LHCN-M2 (cell line): ENCODE results near the gene NFATC3. TPM values are rescaled to one million over a fixed set of nuclear protein-coding genes. Genes with fewer than 3 reads are reported as not detected.

Experiments used
- DNase-seq: peaks from one replicate; pipeline ENCODE4 v3.0.0-alpha.2; 2012; ENCODE audit warnings: low read depth
- total RNA-seq: library from RNA; depleted of rRNA; stranded (reverse); fragments of >200 nt; gene quantifications from 2 replicates; pipeline ENCODE4 v1.2.3, GENCODE V29; 2014

Gene NFATC3
- total RNA-seq, 1 experiment from 2014 or later = 26.5 TPM

DNA sequence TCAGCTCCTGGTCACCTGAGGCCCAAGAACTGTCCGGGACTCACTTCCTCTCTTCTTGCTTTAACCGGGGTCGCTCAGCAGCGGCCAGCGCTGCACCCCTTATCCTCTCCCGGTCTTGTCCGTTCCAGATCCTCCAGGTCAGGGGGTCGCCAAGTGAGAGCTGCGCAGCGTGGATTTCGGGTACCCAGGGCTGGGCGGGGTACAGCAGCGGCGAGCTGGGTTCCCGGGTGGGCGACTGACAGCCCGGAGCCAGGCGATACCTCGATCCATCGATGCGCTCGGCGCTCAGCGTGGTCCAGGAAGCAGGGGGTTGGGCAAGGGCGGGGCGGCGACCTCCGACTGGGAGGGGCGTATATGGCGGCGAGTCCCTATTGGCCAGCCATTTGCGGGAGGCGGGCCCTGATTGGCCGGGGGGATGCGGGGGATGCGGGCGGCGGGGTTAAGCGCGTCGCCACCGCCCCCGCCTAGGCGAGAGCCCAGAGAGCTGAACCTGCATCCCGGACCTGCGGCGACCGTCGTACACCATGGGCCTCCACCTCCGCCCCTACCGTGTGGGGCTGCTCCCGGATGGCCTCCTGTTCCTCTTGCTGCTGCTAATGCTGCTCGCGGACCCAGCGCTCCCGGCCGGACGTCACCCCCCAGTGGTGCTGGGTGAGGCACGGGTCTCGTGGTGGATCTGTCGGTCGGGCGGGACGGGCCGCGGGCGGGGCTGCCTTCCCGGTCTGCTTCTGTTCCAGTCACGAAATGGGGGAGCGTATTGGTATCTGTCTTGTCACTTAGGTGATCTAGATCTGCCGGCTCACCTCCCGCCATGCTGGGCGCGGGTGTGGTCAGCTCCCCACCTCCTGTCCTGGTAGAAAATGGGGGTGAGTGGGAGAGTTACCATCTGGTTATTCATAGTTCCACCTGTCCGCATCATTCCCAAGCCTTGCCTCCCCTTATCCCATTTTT, 160.0 kb downstream of the NFATC3 start, which contains the start of gene PLA2G15:
TSS of gene PLA2G15 (plus strand) at position 471 of the 951 bp plus-strand sequence. CDS start at position 525, 54 bp downstream.
- peak; percentile 89 for DNase-seq

DNA sequence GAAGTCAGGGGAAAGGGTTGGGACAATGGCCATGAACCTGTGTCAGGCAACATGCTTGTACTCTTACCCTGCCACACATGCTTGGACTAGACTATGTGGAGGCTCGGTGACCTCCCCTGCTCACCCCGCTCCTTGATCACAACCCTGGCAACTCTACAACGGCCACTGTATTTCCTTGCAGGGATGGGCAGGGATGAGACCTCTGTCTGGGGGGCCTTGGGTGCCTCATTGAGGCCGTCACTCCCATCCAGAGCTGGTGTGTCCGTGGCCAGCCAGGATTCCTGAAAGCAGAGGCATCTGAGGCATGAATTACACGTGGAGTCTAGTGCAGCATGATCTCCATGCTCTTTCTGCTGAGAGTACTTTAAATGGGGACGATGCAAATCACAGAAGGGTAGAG, 161.0 kb downstream of the NFATC3 start:
- DNase-seq = no peak

DNA sequence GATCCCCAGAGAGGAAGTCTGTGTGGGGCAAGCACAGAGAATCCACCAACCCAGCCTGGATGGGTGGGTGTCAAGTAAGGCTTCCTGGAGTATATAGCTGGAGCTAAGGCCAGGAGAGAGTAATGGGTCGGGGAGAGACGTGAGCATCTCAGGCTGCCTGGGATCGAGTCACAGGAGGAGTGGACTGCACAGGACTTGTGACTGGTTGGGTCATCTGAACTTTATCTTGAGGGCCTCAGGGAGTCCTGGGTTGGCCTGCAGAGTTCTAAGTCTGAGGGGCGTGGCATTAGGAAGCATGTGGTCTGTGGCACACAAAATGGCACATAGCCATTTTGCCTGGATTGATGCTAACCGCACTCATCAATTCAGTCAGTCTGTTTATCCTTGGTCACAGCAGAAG, 161.5 kb downstream of the NFATC3 start:
- no peak for DNase-seq

DNA sequence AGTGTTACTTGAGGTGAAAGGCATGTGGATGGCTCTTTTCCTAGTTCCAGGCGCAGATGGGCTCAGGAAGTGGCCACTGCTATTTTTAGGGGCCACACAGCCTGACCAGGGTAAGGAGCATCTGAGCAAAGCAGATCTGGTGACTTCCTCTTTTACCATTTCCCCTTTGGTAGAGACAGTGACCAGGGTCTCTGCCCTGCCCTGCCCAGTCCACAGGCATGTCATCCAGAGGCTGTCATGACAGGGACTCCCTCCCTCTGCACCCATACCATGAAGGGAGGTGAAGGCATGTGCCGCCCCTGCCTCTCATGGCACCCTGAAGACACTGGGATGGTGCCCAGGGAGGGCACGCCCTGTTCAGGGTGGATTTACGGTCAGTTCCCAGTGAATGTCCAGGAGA, 162.2 kb downstream of the NFATC3 start:
- DNase-seq = no peak

DNA sequence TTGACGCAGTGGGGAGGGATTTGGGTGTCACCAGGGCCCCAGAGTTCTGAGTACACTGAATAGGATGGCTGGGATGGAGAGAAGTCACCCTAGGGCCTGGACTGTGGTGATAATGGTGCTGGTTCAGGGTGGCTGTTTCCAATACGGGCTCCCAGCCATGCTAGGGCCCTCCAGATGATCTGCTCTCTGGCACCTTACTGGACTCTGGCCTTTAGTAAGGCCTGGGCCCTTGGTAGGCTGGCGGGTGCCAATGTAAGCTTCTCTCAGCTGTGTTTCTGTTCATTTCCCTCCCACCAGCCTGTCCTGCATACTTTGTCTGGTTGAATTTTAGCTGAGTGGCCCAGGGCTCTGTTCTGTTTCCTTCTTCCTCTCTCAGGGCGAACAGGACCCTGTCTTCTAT, 162.8 kb downstream of the NFATC3 start:
- DNase-seq = no peak

DNA sequence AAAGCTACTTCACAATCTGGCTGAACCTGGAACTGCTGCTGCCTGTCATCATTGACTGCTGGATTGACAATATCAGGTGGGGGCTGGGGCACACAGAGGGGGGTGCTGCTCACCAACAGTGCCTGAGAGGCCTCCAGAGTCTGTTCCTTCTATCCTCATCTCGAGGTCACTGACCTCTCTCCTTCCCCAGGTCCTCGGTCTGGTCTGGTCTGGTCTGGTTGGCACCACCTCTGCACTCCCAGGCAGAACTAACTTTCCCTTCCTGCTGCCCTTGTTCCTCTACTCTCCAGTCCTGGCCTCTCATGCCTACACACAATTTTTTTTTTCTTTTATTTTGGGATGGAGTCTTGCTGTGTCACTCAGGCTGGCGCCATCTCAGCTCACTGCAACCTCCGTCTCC, 164.2 kb downstream of the NFATC3 start:
- DNase-seq = no peak

DNA sequence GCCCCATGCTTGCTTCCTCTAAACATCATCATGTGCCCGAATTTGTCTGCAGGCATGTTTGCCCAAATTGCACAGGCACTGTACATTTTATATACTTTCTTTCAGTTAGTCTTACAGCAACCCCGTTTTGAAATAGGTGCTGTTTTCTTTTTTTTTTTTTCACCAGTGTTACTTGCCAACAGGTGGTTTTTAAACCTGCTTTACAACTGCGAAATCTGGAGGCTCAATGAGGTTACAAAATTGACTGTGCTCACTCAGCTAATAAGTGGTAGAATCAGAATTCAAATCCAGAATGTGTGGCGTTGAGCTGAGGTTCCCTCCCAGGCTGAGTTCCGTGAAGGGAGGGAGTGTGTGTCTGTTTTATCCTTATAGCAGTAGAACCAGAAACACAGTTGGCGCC, 165.8 kb downstream of the NFATC3 start:
- no peak for DNase-seq

DNA sequence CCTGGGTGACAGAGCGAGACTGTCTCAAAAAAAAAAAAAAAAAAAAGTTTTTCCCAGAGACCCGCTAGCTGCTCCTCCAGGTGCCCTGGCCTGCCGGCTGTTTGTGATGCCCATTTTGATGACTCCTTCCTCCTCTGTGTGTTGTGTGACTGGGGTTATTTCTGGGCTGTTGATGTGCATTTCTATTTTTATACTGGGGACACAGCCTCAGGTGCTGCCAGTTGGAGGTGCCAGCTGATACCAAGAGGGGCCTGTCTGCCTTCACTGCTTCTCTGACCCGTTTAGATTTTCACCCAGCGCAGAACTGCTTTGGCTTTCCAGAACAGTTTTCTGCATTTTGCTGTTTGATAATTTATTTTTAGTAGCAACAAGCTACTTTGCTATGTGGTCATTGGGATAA, 166.7 kb downstream of the NFATC3 start:
- no peak for DNase-seq

DNA sequence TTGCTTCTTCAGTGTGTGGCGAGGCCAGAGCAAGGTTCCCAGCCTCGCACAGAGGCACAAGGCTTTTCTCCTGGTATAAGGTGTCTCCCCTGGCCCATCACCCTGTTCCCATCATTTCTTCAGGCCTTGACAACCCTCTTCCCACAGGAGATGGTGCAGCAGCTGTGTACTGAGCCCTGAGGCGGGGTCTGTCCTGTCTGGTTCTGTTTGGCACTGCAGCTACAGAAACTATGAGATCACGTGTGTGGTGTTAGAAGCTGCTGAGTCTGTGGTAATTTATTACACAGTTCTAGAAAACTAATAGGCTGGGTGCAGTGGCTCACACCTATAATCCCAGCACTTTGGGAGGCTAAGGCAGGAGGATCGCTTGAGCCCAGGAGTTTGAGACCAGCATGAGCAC, 167.2 kb downstream of the NFATC3 start:
- no peak for DNase-seq

DNA sequence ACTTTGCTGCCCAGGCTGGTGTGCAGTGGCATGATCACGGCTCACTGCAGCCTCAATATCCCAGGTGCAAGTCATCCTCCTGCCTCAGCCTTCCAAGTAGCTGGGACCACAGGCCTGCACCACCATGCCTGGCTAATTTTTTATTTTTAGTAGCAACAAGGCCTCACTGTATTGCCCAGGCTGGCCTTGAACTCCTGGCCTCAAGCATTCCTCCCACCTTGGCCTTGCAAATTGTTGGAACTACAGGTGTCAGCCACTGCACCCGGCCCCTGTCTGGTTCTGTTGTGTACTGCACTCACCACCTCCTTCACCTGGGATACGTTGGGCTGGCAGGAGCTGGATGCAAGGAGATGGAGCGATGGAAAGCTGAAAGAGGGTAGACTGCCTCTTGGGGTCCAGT, 168.6 kb downstream of the NFATC3 start:
- DNase-seq = no peak

DNA sequence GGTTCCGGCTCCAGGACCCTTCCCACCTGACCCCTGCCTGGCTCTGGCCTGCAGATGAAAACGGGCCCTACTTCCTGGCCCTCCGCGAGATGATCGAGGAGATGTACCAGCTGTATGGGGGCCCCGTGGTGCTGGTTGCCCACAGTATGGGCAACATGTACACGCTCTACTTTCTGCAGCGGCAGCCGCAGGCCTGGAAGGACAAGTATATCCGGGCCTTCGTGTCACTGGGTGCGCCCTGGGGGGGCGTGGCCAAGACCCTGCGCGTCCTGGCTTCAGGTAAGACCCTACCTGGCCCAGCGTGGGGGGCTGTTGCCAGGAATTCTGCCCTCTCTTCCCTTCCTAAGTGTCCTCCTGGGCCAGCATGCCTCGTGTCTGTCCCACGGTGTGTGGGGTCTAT, 170.5 kb downstream of the NFATC3 start:
- no peak for DNase-seq

DNA sequence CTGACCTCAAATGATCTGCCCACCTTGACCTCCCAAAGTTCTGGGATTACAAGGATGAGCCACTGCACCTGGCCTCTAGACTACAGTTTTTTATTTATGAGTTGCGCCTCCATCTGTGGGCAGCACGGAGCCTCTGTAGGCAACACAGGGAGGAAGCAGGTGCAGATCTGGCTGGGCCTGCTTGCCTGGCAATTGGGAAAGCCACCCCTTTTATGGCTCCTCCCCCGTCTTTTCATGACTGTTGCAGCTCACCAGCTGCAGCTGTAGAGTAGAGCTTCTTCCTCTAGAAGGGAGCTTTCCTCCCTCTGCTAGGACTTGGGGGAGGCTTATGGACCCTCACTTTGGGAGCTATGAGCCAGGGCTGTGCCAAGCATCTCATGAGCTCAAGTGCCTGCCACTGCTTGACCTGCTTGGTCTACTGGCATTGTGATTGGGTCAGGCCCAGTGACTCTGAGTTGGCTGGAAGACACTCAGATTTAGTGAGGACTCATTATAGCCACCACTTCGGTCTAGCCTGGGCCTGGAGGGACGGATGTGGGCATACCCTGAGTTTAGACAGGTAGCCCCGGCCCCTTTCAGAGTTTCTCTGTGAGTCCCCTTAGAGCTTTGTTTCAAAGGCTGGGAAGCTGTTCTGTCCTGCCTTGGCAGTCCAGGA, 172.2 kb downstream of the NFATC3 start:
- peak; percentile 79 for DNase-seq

DNA sequence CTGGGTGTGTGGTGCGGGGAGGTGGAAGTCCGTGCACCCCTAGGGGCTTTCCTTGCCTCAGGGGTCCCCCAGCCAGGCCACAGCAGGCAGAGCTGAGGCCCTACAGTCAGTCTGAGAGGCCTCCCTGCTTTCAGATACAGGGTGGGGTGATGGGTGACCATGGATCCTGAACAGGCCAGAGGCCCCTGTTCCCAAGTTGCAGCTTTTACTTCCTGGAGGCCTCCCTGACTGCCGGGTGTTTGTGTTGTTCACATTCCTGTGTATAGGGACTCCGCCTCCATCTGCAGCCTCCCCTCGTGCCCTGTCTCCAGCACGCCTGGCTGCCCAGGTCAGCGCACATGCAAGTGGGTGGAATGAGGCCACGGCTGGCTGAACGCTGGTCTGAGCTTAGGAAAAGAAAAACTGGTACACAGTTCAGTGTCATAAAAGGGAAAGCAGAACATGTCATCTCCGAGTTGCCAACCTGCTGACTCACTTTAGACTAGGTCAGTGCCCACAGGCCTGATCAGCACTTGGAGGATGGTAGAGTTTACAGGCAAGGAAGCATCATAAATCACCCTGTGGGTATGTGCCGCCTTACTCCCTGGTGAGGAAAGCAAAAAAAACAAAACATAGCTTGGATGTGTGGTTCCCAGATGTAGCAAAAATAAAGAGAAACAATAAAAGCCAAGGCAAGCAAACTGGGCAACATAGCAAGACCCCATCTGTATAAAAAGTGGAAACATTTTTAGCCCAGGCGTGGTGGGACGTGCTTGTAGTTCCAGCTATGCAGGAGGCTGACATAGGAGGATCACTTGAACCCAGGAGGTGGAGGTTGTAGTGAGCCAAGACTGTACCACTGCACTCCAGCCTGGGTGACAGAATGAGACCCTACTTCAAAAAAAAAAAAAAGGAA, 173.0 kb downstream of the NFATC3 start:
- peak; percentile 89 for DNase-seq

DNA sequence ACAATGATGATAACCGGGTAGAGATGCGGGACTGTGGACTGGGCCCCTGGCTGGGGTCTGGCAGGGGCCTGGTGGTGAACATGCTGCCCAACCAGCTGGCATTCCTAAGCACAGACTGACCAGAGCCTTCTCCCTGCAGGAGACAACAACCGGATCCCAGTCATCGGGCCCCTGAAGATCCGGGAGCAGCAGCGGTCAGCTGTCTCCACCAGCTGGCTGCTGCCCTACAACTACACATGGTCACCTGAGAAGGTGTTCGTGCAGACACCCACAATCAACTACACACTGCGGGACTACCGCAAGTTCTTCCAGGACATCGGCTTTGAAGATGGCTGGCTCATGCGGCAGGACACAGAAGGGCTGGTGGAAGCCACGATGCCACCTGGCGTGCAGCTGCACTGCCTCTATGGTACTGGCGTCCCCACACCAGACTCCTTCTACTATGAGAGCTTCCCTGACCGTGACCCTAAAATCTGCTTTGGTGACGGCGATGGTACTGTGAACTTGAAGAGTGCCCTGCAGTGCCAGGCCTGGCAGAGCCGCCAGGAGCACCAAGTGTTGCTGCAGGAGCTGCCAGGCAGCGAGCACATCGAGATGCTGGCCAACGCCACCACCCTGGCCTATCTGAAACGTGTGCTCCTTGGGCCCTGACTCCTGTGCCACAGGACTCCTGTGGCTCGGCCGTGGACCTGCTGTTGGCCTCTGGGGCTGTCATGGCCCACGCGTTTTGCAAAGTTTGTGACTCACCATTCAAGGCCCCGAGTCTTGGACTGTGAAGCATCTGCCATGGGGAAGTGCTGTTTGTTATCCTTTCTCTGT, 174.0 kb downstream of the NFATC3 start:
- DNase-seq = no peak

DNA sequence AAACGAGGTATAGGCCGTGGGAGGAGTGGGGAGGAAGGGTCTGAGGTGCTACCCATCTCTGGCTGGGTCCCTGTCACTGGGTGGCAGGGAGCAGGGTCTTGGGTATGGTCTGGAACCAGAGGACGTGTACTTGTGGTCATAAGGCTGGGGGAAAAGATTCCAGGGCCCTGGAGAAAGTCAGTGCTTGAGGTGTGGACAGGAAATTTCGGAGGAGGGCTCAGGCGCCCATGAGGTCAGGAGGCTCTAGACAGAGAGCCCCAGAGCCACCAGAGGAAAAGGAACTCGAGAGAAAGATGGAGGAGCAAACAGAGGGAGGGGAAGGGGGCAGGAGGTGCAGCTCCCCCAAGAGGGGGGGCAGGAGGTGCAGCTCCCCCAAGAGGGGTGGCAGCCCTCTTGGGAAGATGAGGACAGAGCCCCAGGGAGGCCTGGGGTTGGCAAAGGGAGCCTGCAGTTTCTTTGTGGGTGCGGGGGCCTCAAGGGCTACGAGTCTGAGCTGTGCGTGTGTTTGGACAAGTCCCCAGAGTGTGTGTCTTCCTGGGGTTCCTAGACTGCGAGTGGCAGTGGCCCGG, 178.5 kb downstream of the NFATC3 start:
- no peak for DNase-seq

DNA sequence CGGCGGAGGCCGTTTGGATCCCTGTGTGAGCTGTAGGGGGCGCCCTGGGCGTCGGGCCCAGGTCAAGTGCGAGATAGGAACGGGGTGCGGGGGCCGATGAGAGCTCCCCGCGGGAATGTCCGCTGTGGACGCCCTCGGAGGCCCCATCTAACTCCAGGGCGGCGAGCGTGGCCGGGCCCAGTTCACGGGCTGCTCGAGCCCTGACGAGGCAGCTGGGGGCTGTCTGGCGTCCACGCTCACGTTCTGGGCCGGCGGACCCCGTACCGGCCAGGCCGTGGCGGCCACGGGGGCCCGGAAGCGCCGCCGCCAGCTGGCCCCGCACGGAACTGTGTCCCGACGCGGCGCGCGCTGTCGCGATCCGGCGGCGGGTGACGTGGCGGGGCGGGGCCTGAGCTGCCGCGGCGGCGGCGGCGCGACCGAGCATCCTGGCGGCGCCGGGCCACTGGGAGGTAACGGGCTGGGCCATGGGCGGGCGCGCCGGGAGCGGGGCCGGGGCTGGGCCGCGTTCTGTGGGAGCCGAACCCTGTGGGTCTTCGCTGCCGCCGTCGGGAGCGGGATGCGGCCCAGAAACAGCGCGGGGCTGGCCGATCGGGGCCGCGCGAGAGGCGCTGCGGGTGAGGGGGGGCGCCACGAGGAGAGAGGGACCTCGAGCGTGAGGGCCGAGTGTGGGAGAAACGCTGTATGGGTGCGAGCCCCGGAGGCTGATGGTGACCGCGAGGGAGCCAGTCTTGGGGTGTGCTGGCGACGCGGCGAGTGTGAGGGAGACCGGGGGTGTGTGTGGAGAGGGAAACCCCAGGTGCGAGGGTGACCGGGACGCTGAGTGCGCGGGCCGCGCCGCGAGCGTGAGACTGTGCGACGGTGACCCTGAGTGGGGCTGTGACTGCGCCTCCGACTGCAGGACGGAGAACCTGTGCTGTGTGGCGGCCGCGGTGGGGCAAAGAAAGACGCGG, 179.2 kb downstream of the NFATC3 start, which contains the start of gene SLC7A6:
TSS of gene SLC7A6 (plus strand) at position 399 of the 950 bp plus-strand sequence. CDS start 10,201 bp downstream, outside the sequence.
- DNase-seq = peak; percentile 76

DNA sequence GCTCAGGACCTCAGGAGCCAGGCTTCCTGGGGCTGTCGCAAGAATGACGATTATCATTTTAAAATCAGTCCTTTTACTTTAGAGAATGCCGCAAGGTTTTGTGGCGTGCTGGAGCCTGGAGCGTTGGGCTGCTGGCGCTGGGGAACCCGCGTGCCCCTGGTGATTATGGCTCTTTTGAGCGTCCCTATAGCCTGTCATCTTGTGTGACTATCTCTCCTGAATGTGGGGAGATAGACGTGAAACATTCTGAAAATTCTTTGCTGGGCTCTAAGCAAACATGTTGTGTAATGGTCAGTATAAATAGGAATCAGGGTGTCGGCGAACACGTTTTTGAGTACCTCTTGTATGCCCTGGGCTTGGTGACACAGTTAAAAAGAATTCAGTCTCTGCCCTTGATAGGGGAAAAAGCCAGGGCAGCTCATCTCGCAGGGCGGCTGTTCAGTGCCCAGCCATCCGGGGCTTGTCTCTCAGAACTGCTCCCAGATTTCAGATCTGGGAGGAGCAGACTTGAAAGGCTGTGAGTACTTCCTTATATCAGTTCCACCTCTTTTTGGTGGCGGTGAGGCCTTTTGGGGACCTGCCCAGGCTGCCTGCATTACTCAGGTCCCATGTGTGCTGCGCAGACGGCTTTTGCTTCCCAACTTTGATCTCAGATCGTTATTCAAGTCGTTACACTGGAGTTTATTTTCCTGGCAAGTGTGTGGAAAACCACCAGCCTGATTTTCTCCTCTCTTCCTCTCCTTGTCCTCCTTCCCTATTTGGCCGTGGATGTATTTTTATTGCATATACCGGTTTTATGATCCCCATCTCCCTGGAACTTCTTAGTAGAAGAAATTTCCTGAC, 180.1 kb downstream of the NFATC3 start:
- DNase-seq = peak; percentile 86
